Gastroesophageal sphincter (tissue), 4 donors: ENCODE results near the gene FABP2. TPM values are rescaled to one million over a fixed set of nuclear protein-coding genes. Genes with fewer than 3 reads are reported as not detected.
"Not testable (repeated sequence)": the region's sequence is repeated elsewhere in the genome, so short reads cannot be mapped to it uniquely, and the experiment has no call there.

Source experiments
- ATAC-seq: fragments of 150-250 bp; one replicate; pipeline ENCODE4 v1.9.1; 2016; ENCODE audit warnings: mild to moderate bottlenecking, moderate library complexity
- H3K27ac ChIP-seq, 4 donors: fragments of 200-600 bp; sonication (generic) in 3 of 4; 1 replicate in 3 of 4; 2 replicates in 1 of 4; pipeline ENCODE4 v1.5.1; 2016 to 2019
- H3K27me3 ChIP-seq: fragments of 200-600 bp; sonication (generic); one replicate; pipeline ENCODE4 v1.5.1; 2019
- H3K36me3 ChIP-seq, 2 donors: fragments of 200-600 bp; sonication (generic); one replicate each; pipeline ENCODE4 v1.5.1; 2019; ENCODE audit warnings: control low read depth in 1 of 2
- H3K4me1 ChIP-seq, 3 donors: fragments of 200-600 bp; sonication (generic); 1 replicate in 2 of 3; 2 replicates in 1 of 3; pipeline ENCODE4 v1.5.1; 2016 to 2019; ENCODE audit warnings: control low read depth in 2 of 3
- H3K4me3 ChIP-seq, 2 donors: fragments of 200-600 bp; sonication (generic); one replicate each; pipeline ENCODE4 v1.5.1; 2019; ENCODE audit warnings: mild to moderate bottlenecking in 1 of 2, moderate library complexity in 1 of 2
- H3K9me3 ChIP-seq, 3 donors: fragments of 200-600 bp; sonication (generic); one replicate each; pipeline ENCODE4 v1.5.1; 2017 to 2019; ENCODE audit warnings: control low read depth in 2 of 3
- EP300 ChIP-seq: sonication (generic); formaldehyde crosslinking; IDR thresholded peaks from one replicate; pipeline ENCODE4 v1.6.1; 2017; ENCODE audit warnings: antibody characterized with exemption, mild to moderate bottlenecking
- POLR2A ChIP-seq, 2 donors: fragments of 450-650 bp; IDR thresholded peaks; one replicate each; pipeline ENCODE4 v1.6.1; 2017; ENCODE audit warnings: antibody characterized with exemption in 2 of 2, mild to moderate bottlenecking in 2 of 2, moderate library complexity in 1 of 2
- POLR2AphosphoS5 ChIP-seq: sonication (generic); formaldehyde crosslinking; IDR thresholded peaks from one replicate; pipeline ENCODE4 v1.6.1; 2017; ENCODE audit warnings: antibody characterized with exemption
- WGBS, 2 donors: methylation state at CpG; one replicate each; pipeline ENCODE4 v1.1.5; 2018; ENCODE audit warnings: low coverage in 1 of 2; 5-methylcytosine and 5-hydroxymethylcytosine counted together
- small RNA-seq, 4 donors: library from RNA; depleted of rRNA; stranded (forward); fragments of <200 nt; gene quantifications; one replicate each; pipeline ENCODE3, GENCODE V24; 2016
- total RNA-seq, 4 donors: library from RNA; depleted of rRNA; stranded (reverse); fragments of >200 nt; gene quantifications; one replicate each; pipeline ENCODE4 v1.1.0, GENCODE V29; 2016
- TF ChIP-seq, protein P1 (sequence below), 4 experiments: fragments of 200-600 bp in 2 of 4; fragments of 450-650 bp in 2 of 4; sonication (generic) in 1 of 4; IDR thresholded peaks; one replicate each; pipeline ENCODE4 v1.5.1; 2017 to 2019; ENCODE audit warnings: antibody characterized with exemption in 4 of 4, mild to moderate bottlenecking in 2 of 4, moderate library complexity in 2 of 4

FABP2 gene
- total RNA-seq, 4 donors from 2014 or later, result not detected

DNA sequence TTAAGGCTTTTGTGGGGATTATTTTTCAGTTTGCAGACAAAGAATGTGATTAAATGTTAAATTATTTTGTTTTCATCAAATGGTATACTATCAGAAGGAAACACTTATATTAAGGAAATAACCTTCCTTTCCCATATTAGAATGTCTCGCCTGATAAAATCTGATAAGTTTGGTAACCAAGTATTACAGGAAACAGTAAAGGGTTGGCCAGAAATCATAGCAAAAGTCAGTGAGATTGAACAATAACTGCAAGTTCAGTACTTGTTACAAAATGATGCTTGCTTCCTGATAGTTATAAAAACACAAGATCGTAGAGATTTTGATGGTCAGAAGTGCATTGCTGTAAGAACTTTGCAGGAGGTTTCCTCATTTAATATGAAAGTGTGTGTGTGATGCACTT, 40.5 kb downstream of the FABP2 start:
- no peak for ATAC-seq
- Histone ChIP-seq H3K27me3 (no peaks in the 10 kb centered on the region), H3K4me1 (peaks cover 3 to 60% (median 8%) of the 10 kb centered on the region in 3 donors), H3K36me3 (peaks cover 0 to 24% of the 10 kb centered on the region in 2 donors), H3K9me3 (no peaks in the 10 kb centered on the region), H3K27ac (no peak overlapping the region), H3K4me3 (no peak overlapping the region)
- 75% methylated on average over 2 of the region's 2 CpGs for WGBS, 2 donors
- TF ChIP-seq, protein P1, sequence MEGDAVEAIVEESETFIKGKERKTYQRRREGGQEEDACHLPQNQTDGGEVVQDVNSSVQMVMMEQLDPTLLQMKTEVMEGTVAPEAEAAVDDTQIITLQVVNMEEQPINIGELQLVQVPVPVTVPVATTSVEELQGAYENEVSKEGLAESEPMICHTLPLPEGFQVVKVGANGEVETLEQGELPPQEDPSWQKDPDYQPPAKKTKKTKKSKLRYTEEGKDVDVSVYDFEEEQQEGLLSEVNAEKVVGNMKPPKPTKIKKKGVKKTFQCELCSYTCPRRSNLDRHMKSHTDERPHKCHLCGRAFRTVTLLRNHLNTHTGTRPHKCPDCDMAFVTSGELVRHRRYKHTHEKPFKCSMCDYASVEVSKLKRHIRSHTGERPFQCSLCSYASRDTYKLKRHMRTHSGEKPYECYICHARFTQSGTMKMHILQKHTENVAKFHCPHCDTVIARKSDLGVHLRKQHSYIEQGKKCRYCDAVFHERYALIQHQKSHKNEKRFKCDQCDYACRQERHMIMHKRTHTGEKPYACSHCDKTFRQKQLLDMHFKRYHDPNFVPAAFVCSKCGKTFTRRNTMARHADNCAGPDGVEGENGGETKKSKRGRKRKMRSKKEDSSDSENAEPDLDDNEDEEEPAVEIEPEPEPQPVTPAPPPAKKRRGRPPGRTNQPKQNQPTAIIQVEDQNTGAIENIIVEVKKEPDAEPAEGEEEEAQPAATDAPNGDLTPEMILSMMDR (IDR thresholded peaks at IDR 0.05), result no peak
- no peak for TF ChIP-seq POLR2AphosphoS5
- no peak for TF ChIP-seq EP300
- TF ChIP-seq POLR2A (IDR thresholded peaks at IDR 0.05), result no peak

DNA sequence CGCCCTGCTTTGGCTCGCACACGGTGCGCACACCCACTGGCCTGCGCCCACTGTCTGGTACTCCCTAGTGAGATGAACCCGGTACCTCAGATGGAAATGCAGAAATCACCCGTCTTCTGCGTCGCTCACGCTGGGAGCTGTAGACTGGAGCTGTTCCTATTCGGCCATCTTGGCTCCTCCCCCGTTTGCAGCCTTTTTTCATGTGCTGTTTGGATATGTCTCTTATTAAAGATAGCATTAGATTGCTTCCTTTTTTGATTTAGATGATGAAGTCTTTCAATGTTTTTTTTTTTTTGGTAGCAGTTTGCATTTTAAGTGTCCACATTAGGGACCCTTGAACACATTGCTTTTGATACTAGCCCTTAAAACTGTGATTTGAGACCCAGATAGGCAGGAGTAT, 42.0 kb downstream of the FABP2 start:
- not testable (repeated sequence) for H3K9me3 ChIP-seq, H3K27me3 ChIP-seq, H3K4me3 ChIP-seq, H3K27ac ChIP-seq, ATAC-seq
- peaks cover 0 to 24% of the 10 kb centered on the region in 2 donors for H3K36me3 ChIP-seq
- WGBS, 2 donors, result 95 to 97% methylated on average over 10 to 11 of the region's 12 CpGs
- peaks cover 0 to 46% (median under 1%) of the 10 kb centered on the region in 3 donors for H3K4me1 ChIP-seq

GRCh38 chr4:119279541-119279940, 42.4 kb downstream of the FABP2 start:
- Histone ChIP-seq H3K36me3 (peaks cover 0 to 24% of the 10 kb centered on the region in 2 donors), H3K4me1 (peaks cover 0 to 42% (median 0%) of the 10 kb centered on the region in 3 donors)
- ATAC-seq, H3K9me3 ChIP-seq, H3K27me3 ChIP-seq, H3K27ac ChIP-seq, H3K4me3 ChIP-seq: not testable (repeated sequence)
- 96 to 100% methylated on average over 1 to 8 of the region's 19 CpGs for WGBS, 2 donors

DNA sequence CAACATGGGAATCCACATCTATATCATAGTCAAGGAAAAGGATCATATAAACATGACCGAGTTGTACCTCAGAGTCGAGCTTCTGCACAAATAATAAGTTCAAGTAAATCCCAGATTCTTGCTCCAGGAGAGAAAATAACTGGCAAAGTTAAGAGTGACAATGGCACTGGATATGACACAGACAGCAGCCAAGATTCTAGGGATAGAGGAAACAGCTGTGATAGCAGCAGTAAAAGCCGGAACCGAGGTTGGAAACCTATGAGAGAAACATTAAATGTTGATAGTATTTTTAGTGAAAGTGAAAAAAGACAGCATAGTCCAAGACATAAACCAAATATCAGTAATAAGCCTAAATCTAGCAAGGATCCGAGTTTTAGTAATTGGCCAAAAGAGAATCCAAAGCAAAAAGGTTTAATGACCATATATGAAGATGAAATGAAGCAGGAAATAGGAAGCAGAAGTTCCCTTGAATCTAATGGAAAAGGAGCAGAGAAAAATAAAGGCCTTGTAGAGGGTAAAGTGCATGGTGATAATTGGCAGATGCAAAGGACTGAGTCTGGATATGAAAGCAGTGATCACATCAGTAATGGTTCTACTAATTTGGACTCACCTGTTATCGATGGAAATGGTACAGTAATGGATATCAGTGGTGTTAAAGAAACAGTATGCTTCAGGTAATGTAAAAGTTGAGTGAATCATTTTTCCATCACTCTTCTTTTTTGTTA, 50.4 kb downstream of the FABP2 start:
- H3K4me3 ChIP-seq, result no peak overlapping the region
- H3K9me3 ChIP-seq, result no peaks in the 10 kb centered on the region
- ATAC-seq, result no peak
- H3K27me3 ChIP-seq, result no peaks in the 10 kb centered on the region
- 56 to 79% methylated on average over 5 to 6 of the region's 6 CpGs for WGBS, 2 donors
- TF ChIP-seq POLR2A (IDR thresholded peaks at IDR 0.05), result no peak
- TF ChIP-seq POLR2AphosphoS5, result no peak
- H3K36me3 ChIP-seq, result peaks cover 9 to 76% of the 10 kb centered on the region in 2 donors
- no peak overlapping the region for H3K27ac ChIP-seq
- H3K4me1 ChIP-seq, result no peaks in the 10 kb centered on the region

- ATAC-seq, result no peak
- Histone ChIP-seq H3K36me3 (peaks cover 9 to 95% of the 10 kb centered on the region in 2 donors), H3K4me1 (no peaks in the 10 kb centered on the region), H3K27me3 (no peaks in the 10 kb centered on the region), H3K4me3 (no peak overlapping the region), H3K27ac (no peak overlapping the region), H3K9me3 (no peaks in the 10 kb centered on the region)
- 84 to 86% methylated on average over 3 of the region's 3 CpGs for WGBS, 2 donors
- TF ChIP-seq POLR2AphosphoS5, result no peak
- no peak for TF ChIP-seq EP300
- TF ChIP-seq POLR2A (IDR thresholded peaks at IDR 0.05), result no peak
- TF ChIP-seq, protein P1 (IDR thresholded peaks at IDR 0.05), result no peak
Observed at GRCh38 chr4:119268466-119268865, 53.5 kb downstream of the FABP2 start.

Small RNA genes lying within 50 kb of the gene (small RNA-seq; reads per million reads assigned to genes)
- gene RNU4-33P, result 0 reads per million in 4 donors

Other genes starting within 250 kb of the FABP2 start
- 1 to 10 TPM in 2 of 4 donors, under 1 TPM in 2; 0.20 to 2.3 (median 0.78) TPM for gene MYOZ2, start 186.3 kb downstream of the FABP2 start, total RNA-seq
- gene USP53, start 109.4 kb downstream of the FABP2 start, total RNA-seq, result 100 to 1,000 TPM in 3 of 4 donors, 10 to 100 TPM in 1; 79.0 to 186 (median 125) TPM